Glomerular endothelial cell (primary cell): Measurements from ENCODE around the gene ARHGEF12. TPM values are rescaled to one million over a fixed set of nuclear protein-coding genes. Genes with fewer than 3 reads are reported as not detected.

ENCODE experiments used
- DNase-seq: peaks from one replicate; pipeline ENCODE4 v3.0.0-alpha.2; 2011; ENCODE audit warnings: low read depth, low spot score; ENCODE audit errors: extremely low read depth
- total RNA-seq: library from RNA; depleted of rRNA; stranded (reverse); fragments of >200 nt; gene quantifications from 2 replicates; pipeline ENCODE4 v1.2.3, GENCODE V29; 2015

ARHGEF12 gene
- total RNA-seq, 1 donor from 2014 or later = 107 TPM

GRCh38 chr11:120532082-120532831 lies 196.0 kb downstream of the ARHGEF12 start:
- no peak for DNase-seq

GRCh38 chr11:120532832-120533196 lies 196.6 kb downstream of the ARHGEF12 start:
- DNase-seq = no peak

- DNase-seq = no peak
Measured at GRCh38 chr11:120536091-120536796, 200.0 kb downstream of the ARHGEF12 start.

DNA sequence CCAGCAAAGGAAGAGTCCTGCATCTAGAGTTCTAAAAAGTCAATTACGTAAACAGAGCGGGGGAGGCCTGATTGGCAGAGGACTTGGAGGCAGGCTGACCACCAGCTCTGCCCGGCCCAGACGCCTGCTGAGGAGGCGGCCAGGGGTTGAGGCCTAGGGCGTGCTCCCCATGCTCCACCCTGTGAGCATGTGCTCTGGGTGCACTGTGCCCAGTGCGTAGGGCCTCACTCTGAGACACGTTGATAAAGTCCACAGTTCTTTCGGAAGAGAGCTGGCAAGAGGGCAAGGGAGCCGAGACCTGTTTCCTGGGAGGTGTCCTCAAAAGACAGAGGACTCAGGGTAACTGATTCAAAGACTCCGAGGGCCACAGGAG lies 200.6 kb downstream of the ARHGEF12 start:
- no peak for DNase-seq

GRCh38 chr11:120537996-120538395 lies 201.8 kb downstream of the ARHGEF12 start:
- DNase-seq = no peak

GRCh38 chr11:120538707-120539106 lies 202.5 kb downstream of the ARHGEF12 start:
- no peak for DNase-seq

Other genes starting within 250 kb of the ARHGEF12 start
- gene TRIM29, start 198.3 kb upstream of the ARHGEF12 start, total RNA-seq = not detected in 2 replicates
- gene OAF, start 125.4 kb upstream of the ARHGEF12 start, total RNA-seq = 52.4 and 85.4 TPM in 2 replicates
- gene POU2F3, start 96.3 kb upstream of the ARHGEF12 start, total RNA-seq = 2.2 TPM in 1 of 2 replicates, not detected in the other
- 6.2 and 7.2 TPM in 2 replicates for gene TLCD5, start 11.1 kb upstream of the ARHGEF12 start, total RNA-seq
- 0.06 and 0.10 TPM in 2 replicates for gene GRIK4, start 175.3 kb downstream of the ARHGEF12 start, total RNA-seq